Tibial artery (tissue), 4 donors: ENCODE data around the gene SETDB1.

Experiments
- DNase-seq, 2 donors: peaks; one replicate each; pipeline ENCODE4 v3.0.0-alpha.2; 2019
- H3K27ac ChIP-seq, 2 donors: fragments of 200-600 bp; sonication (generic) in 1 of 2; 1 replicate in 1 of 2; 2 replicates in 1 of 2; pipeline ENCODE4 v1.5.1; 2018 to 2019; ENCODE audit warnings: mild to moderate bottlenecking in 1 of 2
- H3K27me3 ChIP-seq, 2 donors: fragments of 200-600 bp; sonication (generic) in 1 of 2; one replicate each; pipeline versions ENCODE4 v1.5.1 to v1.6.0; 2016 to 2019
- H3K36me3 ChIP-seq, 3 donors: fragments of 200-600 bp; sonication (generic) in 2 of 3; one replicate each; pipeline ENCODE4 v1.5.1; 2016 to 2019; ENCODE audit warnings: mild to moderate bottlenecking in 2 of 3
- H3K4me1 ChIP-seq, 4 donors: fragments of 200-600 bp; sonication (generic) in 2 of 4; 1 replicate in 3 of 4; 2 replicates in 1 of 4; pipeline ENCODE4 v1.5.1; 2016 to 2019
- H3K4me3 ChIP-seq, 2 donors: fragments of 200-600 bp; sonication (generic) in 1 of 2; 1 replicate in 1 of 2; 2 replicates in 1 of 2; pipeline ENCODE4 v1.5.1; 2018 to 2019; ENCODE audit warnings: mild to moderate bottlenecking in 2 of 2
- H3K9me3 ChIP-seq, 3 donors: fragments of 200-600 bp; sonication (generic) in 1 of 3; one replicate each; pipeline ENCODE4 v1.5.1; 2016 to 2019
- CTCF ChIP-seq, 2 experiments: fragments of 200-600 bp in 1 of 2; fragments of 450-650 bp in 1 of 2; IDR thresholded peaks; one replicate each; pipeline ENCODE4 v1.5.1; 2017 to 2019; ENCODE audit warnings: antibody characterized with exemption in 2 of 2, mild to moderate bottlenecking in 1 of 2, moderate library complexity in 1 of 2
- intact Hi-C: fragments of 100-400 bp; cut with DNase I; formaldehyde crosslinking; loops from one replicate; pipeline ENCODE4 v1.15.0; 2023; ENCODE audit warnings: low total_unique reads

SETDB1 gene

GRCh38 chr1:150905301-150905700, 20.9 kb upstream of the SETDB1 start:
- Histone ChIP-seq H3K4me1 (no peaks in the 10 kb centered on the region), H3K4me3 (no peak overlapping the region), H3K36me3 (no peaks in the 10 kb centered on the region), H3K27ac (no peak overlapping the region), H3K27me3 (no peaks in the 10 kb centered on the region), H3K9me3 (no peaks in the 10 kb centered on the region)
- no peak for TF ChIP-seq CTCF (IDR thresholded peaks at IDR 0.05)
- no peak for DNase-seq
- intact Hi-C loops, result no loop called here

- H3K27me3 ChIP-seq, result no peaks in the 10 kb centered on the region
- intact Hi-C loops, result no loop called here
- H3K27ac ChIP-seq, result no peak overlapping the region
- H3K36me3 ChIP-seq, result no peaks in the 10 kb centered on the region
- TF ChIP-seq CTCF (IDR thresholded peaks at IDR 0.05), result no peak
- no peak overlapping the region for H3K4me3 ChIP-seq
- DNase-seq, result no peak
- no peaks in the 10 kb centered on the region for H3K9me3 ChIP-seq
- no peaks in the 10 kb centered on the region for H3K4me1 ChIP-seq
Measured at GRCh38 chr1:150906329-150906728, 19.8 kb upstream of the SETDB1 start.

- intact Hi-C loops, result no loop called here
- TF ChIP-seq CTCF (IDR thresholded peaks at IDR 0.05), result no peak
- no peak overlapping the region for H3K27ac ChIP-seq
Measured at GRCh38 chr1:150906813-150907212, 19.4 kb upstream of the SETDB1 start.

GRCh38 chr1:150909585-150910180, 16.5 kb upstream of the SETDB1 start:
- no peak for TF ChIP-seq CTCF (IDR thresholded peaks at IDR 0.05)
- DNase-seq, result no peak
- H3K27me3 ChIP-seq, result no peaks in the 10 kb centered on the region

More at GRCh38 chr1:150906813-150907212, 19.4 kb upstream of the SETDB1 start:
- H3K4me1 ChIP-seq, result no peaks in the 10 kb centered on the region
- H3K27me3 ChIP-seq, result no peaks in the 10 kb centered on the region
- H3K9me3 ChIP-seq, result no peaks in the 10 kb centered on the region
- H3K36me3 ChIP-seq, result no peaks in the 10 kb centered on the region
- DNase-seq, result no peak
- no peak overlapping the region for H3K4me3 ChIP-seq

GRCh38 chr1:150912623-150913022, 13.5 kb upstream of the SETDB1 start:
- H3K36me3 ChIP-seq, result no peaks in the 10 kb centered on the region
- H3K27ac ChIP-seq, result no peak overlapping the region
- H3K4me3 ChIP-seq, result no peak overlapping the region
- H3K27me3 ChIP-seq, result no peaks in the 10 kb centered on the region
- no peak for DNase-seq
- no peaks in the 10 kb centered on the region for H3K4me1 ChIP-seq
- H3K9me3 ChIP-seq, result no peaks in the 10 kb centered on the region
- no peak for TF ChIP-seq CTCF (IDR thresholded peaks at IDR 0.05)
- intact Hi-C loops, result no loop called here

More at GRCh38 chr1:150909585-150910180, 16.5 kb upstream of the SETDB1 start:
- no peak overlapping the region for H3K27ac ChIP-seq
- no peak overlapping the region for H3K4me3 ChIP-seq
- intact Hi-C loops, result no loop called here
- H3K36me3 ChIP-seq, result no peaks in the 10 kb centered on the region
- no peaks in the 10 kb centered on the region for H3K4me1 ChIP-seq
- no peaks in the 10 kb centered on the region for H3K9me3 ChIP-seq

- no peak for TF ChIP-seq CTCF (IDR thresholded peaks at IDR 0.05)
- no peak overlapping the region for H3K27ac ChIP-seq
- no peaks in the 10 kb centered on the region for H3K9me3 ChIP-seq
- H3K4me1 ChIP-seq, result no peaks in the 10 kb centered on the region
- no peaks in the 10 kb centered on the region for H3K27me3 ChIP-seq
- no peak overlapping the region for H3K4me3 ChIP-seq
- intact Hi-C loops, result no loop called here
- DNase-seq, result no peak
- no peaks in the 10 kb centered on the region for H3K36me3 ChIP-seq
Measured at GRCh38 chr1:150917387-150917786, 8.8 kb upstream of the SETDB1 start.
